ENCODE data around the gene CCBE1. TPM values are rescaled to one million over a fixed set of nuclear protein-coding genes. Genes with fewer than 3 reads are reported as not detected.
"Not testable (repeated sequence)": the region's sequence is repeated elsewhere in the genome, so short reads cannot be mapped to it uniquely, and the experiment has no call there.

CCBE1 gene
- total and polyA plus RNA-seq, 12 donors = 0.24 to 10.3 (median 1.3) TPM

DNA sequence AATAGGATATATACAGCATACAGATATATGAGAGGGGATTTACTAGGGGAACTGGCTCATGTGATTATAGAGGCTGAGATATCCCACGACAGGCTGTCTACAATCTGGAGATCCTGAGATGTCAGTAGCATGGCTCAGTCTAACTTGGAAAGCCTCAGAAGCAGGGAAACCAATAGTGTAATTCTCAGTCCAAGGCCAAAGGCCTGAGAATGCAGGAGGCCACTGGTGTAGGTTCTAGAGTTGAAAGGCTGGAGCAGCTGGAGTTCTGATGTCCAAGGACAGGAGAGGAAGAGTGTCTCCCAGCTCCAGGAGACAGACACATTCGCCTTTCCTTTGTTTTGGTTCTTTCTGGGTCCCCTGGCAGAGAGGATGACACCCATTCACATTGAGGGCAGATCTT is 20.1 kb upstream of the CCBE1 start:
- no peak overlapping the region for H3K4me3 ChIP-seq
- TF ChIP-seq, protein P1, sequence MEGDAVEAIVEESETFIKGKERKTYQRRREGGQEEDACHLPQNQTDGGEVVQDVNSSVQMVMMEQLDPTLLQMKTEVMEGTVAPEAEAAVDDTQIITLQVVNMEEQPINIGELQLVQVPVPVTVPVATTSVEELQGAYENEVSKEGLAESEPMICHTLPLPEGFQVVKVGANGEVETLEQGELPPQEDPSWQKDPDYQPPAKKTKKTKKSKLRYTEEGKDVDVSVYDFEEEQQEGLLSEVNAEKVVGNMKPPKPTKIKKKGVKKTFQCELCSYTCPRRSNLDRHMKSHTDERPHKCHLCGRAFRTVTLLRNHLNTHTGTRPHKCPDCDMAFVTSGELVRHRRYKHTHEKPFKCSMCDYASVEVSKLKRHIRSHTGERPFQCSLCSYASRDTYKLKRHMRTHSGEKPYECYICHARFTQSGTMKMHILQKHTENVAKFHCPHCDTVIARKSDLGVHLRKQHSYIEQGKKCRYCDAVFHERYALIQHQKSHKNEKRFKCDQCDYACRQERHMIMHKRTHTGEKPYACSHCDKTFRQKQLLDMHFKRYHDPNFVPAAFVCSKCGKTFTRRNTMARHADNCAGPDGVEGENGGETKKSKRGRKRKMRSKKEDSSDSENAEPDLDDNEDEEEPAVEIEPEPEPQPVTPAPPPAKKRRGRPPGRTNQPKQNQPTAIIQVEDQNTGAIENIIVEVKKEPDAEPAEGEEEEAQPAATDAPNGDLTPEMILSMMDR (IDR thresholded peaks at IDR 0.05) = no peak
- peaks cover 0 to 5% (median 0%) of the 10 kb centered on the region in 11 donors for H3K9me3 ChIP-seq
- ATAC-seq = no peak
- no peak for DNase-seq
- H3K4me1 ChIP-seq = peaks cover 0 to 2% (median 0%) of the 10 kb centered on the region in 9 donors
- no peaks in the 10 kb centered on the region for H3K36me3 ChIP-seq
- H3K27ac ChIP-seq = no peak overlapping the region
- WGBS, 2 donors = 75 to 80% methylated on average over 2 of the region's 2 CpGs
- H3K27me3 ChIP-seq = peaks cover 0 to 4% (median 0%) of the 10 kb centered on the region in 7 donors
- intact Hi-C loops (cut with DNase I) = no loop called here

DNA sequence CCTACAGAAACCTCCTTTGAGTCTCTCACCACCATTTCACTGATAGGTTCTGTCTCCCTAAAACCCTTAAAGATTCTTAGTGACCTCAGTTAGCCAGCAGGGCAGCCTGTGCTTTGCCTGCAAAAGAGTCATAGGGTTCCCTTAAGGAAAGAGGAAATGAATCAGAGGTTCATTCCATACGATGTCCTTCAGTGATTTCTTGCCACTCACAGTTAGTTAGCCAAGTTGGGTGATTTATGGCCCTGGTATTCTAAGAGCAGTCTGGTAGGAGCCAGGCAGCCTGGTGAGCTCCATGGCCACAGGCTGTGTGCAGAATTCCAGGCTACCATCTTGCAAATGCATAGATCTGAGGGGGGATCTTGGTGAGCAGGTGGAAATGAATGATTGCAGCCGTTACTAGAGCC is 18.7 kb upstream of the CCBE1 start:
- TF ChIP-seq, protein P1 (IDR thresholded peaks at IDR 0.05) = no peak
- WGBS, 2 donors = 62 to 63% methylated on average over 2 of the region's 2 CpGs
- DNase-seq (no peak), ATAC-seq (no peak)
- Histone ChIP-seq H3K9me3 (no peaks in the 10 kb centered on the region), H3K27me3 (peaks cover 0 to 4% (median 0%) of the 10 kb centered on the region in 7 donors), H3K36me3 (no peaks in the 10 kb centered on the region), H3K4me1 (peaks cover 0 to 2% (median 0%) of the 10 kb centered on the region in 9 donors), H3K27ac (no peak overlapping the region), H3K4me3 (no peak overlapping the region)
- intact Hi-C loops (cut with DNase I) = no loop called here

DNA sequence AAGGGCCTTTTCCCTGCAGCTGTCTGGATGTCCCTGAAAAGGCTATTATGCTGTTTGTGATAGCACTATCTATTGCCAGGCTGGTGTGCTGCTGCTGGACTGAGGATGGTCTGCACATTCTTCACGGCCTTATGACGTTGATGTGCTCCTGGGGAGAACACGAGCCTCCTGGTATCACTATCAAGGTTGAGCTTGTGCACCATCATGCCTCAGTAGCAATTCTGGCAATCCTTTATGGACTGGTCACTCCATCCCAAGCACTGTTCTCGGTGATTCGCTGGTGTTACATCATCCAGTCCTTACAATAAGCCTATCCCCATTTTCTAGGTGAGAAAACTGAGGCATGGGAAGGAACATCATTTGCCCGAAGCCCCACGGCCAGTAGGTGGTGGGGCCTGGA is 18.2 kb upstream of the CCBE1 start:
- 77 to 82% methylated on average over 7 of the region's 7 CpGs for WGBS, 2 donors

DNA sequence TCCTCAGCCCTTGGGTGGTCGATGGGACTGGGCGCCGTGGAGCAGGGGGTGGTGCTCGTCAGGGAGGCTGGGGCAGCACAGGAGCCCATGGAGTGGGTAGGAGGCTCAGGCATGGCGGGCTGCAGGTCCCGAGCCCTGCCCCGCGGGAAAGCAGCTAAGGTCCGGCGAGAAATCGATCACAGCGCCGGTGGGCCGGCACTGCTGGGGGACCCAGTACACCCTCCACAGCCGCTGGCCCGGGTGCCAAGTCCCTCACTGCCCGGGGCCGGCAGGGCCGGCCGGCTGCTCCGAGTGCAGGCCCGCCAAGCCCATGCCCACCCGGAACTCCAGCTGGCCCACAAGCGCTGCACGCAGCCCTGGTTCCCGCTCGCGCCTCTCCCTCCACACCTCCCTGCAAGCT is 16.9 kb upstream of the CCBE1 start:
- intact Hi-C loops (cut with DNase I); ATAC-seq; H3K27me3 ChIP-seq; H3K27ac ChIP-seq; H3K36me3 ChIP-seq; H3K4me3 ChIP-seq; H3K4me1 ChIP-seq; DNase-seq; H3K9me3 ChIP-seq: not testable (repeated sequence)
- WGBS, 2 donors = 94 to 97% methylated on average over 27 to 28 of the region's 28 CpGs

More for the DNA sequence above, 18.2 kb upstream of the CCBE1 start:
- DNase-seq (no peak), ATAC-seq (no peak)
- intact Hi-C loops (cut with DNase I) = no loop called here
- Histone ChIP-seq H3K36me3 (no peaks in the 10 kb centered on the region), H3K4me3 (no peak overlapping the region), H3K27me3 (peaks cover 0 to 2% (median 0%) of the 10 kb centered on the region in 7 donors), H3K9me3 (no peaks in the 10 kb centered on the region), H3K27ac (no peak overlapping the region), H3K4me1 (peaks cover 0 to 2% (median 0%) of the 10 kb centered on the region in 9 donors)
- TF ChIP-seq, protein P1 (IDR thresholded peaks at IDR 0.05) = no peak

DNA sequence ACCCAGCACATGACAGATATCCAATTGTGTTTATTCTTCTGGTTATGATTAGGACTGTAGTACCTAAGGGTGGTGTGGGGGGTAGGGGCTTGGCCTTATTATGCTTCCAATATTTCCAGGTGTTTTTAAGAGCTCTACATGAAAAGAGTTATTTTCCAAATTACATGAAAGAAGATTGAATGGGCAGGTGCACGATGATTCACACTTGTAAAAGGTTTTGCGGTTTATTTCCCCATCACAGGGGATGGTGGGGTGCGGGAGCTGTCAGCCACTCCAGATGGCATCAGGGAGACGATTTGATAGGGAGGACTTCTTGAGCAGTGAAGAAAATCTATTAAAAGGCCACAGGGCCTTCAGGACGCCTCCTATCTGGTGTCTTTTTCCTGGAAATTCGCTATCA is 15.1 kb upstream of the CCBE1 start:
- no peaks in the 10 kb centered on the region for H3K4me1 ChIP-seq
- WGBS, 2 donors = 67 to 90% methylated on average over 6 of the region's 6 CpGs
- DNase-seq (no peak), ATAC-seq (no peak)
- no peaks in the 10 kb centered on the region for H3K9me3 ChIP-seq
- no peak overlapping the region for H3K4me3 ChIP-seq
- peaks cover 0 to 14% (median 0%) of the 10 kb centered on the region in 7 donors for H3K27me3 ChIP-seq
- TF ChIP-seq, protein P1 (IDR thresholded peaks at IDR 0.05) = no peak
- no peak overlapping the region for H3K27ac ChIP-seq
- no peaks in the 10 kb centered on the region for H3K36me3 ChIP-seq
- intact Hi-C loops (cut with DNase I) = no loop called here
